Stimulated activated CD8-positive, alpha-beta memory T cell treated with anti-CD3 and anti-CD28 coated beads, Interleukin-7, amount 100 ng/mL, for 1 hour (primary cell): ENCODE data around the gene LBH.

Source experiments
- DNase-seq, 2 donors: peaks; one replicate each; pipeline ENCODE4 v3.0.0-alpha.2; 2020; ENCODE audit warnings: low read depth in 2 of 2

Gene LBH

GRCh38 chr2:30217644-30218337 is 13.5 kb upstream of the LBH start:
- DNase-seq, result no peak

- no peak for DNase-seq
These were observed 13.0 kb upstream of the LBH start for GRCh38 chr2:30218338-30218713.

GRCh38 chr2:30218814-30219213 is 12.5 kb upstream of the LBH start:
- no peak for DNase-seq

DNA sequence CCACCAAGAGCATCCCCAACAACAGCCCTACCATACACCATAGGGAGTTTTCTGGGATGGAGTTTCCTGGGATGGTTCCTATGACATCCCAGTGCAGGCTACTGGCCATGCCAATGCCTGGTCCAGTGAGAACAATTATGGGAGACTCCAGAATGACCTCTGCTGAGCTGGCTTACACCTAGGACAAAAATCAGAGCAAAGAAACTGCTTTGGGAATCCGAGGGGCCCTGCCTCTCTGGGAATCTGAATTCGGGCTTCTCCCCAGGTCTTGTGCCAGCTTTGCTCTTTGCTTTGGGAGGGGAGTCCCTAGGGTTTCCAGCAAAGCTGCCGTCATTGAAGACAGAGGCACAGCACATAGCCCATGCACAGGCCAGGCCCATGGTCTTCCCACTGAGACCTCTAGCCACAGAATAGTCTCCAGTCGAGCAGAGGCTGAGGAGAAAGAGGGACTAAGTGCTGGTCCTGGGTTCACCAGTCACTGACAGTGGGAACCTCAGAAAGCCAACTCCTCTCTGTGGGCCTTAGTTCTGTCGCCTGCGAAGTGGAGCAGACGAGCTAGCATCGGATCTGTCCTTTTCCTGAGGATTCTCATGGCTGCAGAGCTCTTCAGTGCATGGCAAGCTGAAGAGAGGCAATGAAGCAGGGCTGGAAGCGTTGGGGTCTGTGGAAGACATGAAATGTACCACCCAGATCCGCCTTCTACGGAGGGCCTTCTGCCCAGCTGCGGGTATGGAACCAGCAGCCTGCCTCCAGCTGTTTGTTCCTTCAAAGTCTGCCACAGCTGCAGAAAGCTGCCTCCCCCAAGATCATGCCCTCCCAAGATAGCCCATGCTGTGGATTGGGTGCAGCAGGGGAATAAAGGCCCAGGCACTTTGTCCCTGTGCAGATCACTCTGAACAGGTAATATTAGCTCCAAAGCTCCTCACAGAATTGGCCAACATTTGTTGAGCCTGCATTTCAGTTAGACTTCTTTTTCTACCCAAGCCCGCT is 11.2 kb upstream of the LBH start:
- DNase-seq, result no peak

GRCh38 chr2:30221531-30221930 is 9.8 kb upstream of the LBH start:
- DNase-seq, result no peak

GRCh38 chr2:30222031-30222430 is 9.3 kb upstream of the LBH start:
- DNase-seq, result no peak

- no peak for DNase-seq
These were observed 8.5 kb upstream of the LBH start for GRCh38 chr2:30222636-30223360.

DNA sequence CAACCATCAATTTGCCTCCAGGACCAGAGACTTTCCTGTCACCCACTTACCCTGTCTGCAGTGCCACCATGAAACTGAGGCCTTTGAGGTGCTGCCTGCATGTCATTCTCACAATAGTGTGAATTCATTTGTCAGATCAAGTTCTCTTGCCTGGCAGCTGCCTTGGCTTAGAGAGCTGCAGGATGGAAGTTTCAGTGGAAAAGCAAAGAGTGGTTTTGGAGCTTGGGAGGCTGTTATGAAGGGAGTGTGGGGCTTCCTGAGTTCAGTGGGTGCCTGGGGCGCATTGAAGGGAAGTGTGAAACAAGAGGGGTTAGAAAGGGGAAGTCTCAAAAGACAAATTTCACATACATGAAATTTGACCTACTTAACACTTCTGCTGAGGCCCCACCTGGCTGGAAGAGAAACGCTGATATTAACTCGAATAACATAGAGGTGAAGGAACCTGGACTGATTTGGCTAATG is 7.9 kb upstream of the LBH start:
- DNase-seq, result no peak

DNA sequence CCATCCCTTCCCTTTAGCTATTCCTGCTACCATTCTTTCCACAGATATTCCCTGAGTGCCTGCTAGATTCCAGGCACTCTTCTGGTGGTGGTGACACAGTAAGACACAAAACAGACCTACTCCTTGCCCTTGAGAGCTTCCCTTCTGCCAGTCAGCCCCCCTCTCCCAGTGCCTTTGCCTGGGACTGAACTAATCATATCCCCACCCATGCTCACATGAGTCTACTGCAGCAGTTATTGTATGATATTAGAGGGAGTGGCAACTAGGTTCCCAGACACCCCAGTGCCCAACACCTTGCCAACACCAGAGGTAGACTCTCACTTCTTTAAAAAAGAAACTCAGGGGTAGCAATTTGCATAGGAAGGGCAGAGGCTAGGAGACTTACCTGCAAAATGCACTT is 7.2 kb upstream of the LBH start:
- DNase-seq, result no peak

GRCh38 chr2:30225131-30225762 is 6.1 kb upstream of the LBH start:
- no peak for DNase-seq

DNA sequence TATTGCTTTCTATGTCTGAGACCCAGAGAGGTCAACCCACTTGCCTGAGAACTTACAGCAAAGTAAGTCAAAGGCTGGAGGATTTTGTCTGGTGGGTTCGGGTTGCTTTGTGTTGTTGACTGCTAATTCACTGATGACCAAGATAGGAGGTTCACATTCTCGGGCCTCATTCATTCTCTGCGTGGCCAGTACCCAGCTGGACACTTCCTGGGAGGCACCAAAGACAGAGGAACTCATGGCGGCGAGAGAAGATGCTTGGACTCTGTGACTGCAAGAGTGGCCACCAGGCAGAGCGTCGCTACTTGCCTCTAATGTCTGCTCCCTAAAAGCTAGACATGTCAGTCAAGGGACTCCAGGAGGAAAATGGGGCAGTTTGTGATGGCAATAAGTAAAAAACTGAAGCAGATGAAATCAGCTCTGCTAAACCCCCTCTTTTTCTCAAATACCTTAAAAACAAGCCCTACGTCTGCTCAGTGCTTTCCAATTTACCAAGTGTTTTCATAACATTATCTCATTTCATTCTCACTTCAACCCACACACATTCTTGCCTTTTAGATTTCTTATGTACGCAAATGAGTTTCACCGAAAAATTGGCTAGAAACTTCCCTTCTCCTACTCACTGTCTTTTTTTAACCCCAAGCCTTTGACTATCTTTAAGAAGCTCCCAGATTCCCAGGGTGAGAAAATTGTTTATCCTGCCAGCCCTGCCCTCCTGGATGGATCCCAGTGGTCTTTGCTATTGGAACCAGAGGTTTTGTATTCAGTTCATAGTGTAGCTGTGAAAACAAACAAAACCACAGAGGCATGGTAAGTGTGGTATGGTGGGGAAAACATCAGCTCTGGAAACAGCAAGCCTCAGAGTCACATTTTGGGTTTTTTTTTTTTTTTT is 4.9 kb upstream of the LBH start:
- no peak for DNase-seq

- no peak for DNase-seq
These were observed 1.7 kb upstream of the LBH start for GRCh38 chr2:30229596-30229995.

- no peak for DNase-seq
These were observed 680 bp upstream of the LBH start for GRCh38 chr2:30230497-30231211.

DNA sequence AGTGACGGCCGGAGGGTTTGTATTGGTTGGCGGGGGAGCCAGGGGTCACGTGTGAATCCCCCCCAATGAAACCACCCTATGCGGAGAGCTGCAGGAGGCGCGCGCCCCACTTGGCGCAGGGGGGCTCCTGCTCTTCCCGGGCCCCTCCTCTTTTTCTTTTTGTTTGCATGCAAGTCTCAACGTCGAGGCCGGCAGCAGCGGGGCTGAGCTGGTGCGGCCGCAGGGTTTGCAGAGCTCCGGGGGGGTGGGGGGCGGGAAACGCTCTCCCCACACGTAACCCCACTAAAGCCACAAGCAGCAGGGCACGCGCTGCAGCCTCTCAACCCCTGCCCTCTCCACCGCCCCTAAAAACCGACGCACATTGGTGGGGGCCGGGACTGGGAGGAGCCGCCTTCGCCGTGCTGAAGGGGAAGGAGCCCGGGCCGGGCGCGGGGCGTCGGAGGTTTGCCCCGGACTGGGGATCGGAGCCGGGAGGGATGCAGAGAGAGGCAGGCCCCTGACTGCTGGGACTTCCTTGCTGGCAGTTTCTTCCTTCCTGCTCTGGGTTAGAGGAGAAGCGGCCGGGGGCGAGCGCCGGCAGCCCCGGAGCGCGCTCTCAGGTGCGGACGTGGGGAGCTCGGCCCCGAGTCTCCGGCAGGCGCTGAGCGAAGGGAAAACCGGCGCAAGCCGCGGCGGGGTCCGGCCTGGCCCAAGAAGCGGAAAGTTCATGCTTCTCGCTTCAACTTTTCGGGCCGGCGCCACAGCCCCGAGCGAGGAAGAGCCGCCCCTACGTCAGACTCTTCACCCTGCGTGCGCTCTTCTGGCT is 864 bp downstream of the LBH start:
- peak; percentile 50 to 59 for DNase-seq

DNA sequence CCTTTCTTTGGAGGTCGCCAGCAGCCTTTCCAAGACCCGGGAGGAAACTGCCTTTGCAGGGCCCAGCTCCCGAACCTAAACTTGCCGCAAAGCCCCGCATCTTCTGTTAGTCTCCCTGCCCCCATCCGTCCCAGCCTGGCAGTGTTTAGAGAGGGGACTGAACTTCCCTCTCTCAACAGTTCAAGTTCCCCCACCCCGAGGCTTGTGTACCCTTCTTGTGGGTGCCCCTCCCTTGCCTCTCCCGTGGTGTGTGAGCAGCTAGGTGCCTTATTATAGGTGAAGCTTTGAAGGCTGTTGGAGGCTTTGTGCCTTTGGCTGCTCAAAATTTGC is 1.4 kb downstream of the LBH start:
- DNase-seq, result no peak

GRCh38 chr2:30233271-30234009 is 2.1 kb downstream of the LBH start:
- DNase-seq, result no peak

- DNase-seq, result no peak
These were observed 3.0 kb downstream of the LBH start for GRCh38 chr2:30234180-30234971.
